ENCODE results near the gene IFNAR1. TPM values are rescaled to one million over a fixed set of nuclear protein-coding genes. Genes with fewer than 3 reads are reported as not detected.
"Not testable (repeated sequence)": the region's sequence is repeated elsewhere in the genome, so short reads cannot be mapped to it uniquely, and the experiment has no call there.

The IFNAR1 gene
- total RNA-seq, 4 donors from 2014 or later, result 28.9 to 44.1 (median 31.9) TPM

- Histone ChIP-seq H3K27ac (no peak overlapping the region), H3K36me3 (no peaks in the 10 kb centered on the region), H3K9me3 (no peaks in the 10 kb centered on the region), H3K27me3 (peaks cover 4% of the 10 kb centered on the region), H3K4me3 (no peak overlapping the region), H3K4me1 (peaks cover 0 to 36% (median 12%) of the 10 kb centered on the region in 3 donors)
- no peak for ATAC-seq
- no peak for TF ChIP-seq EP300 (IDR thresholded peaks at IDR 0.05)
- TF ChIP-seq POLR2A (IDR thresholded peaks at IDR 0.05), result no peak
- no peak for TF ChIP-seq CTCF (IDR thresholded peaks at IDR 0.05)
- TF ChIP-seq POLR2AphosphoS5 (IDR thresholded peaks at IDR 0.05), result no peak
- WGBS, 2 donors (ENCODE audit: low coverage in 1 of 2), result 63 to 65% methylated on average over 2 to 3 of the region's 6 CpGs
Observed at GRCh38 chr21:33377221-33377920, 52.6 kb downstream of the IFNAR1 start.

- no peak for ATAC-seq
Observed at GRCh38 chr21:33378081-33378480, 53.3 kb downstream of the IFNAR1 start.

GRCh38 chr21:33379934-33380333 is 55.2 kb downstream of the IFNAR1 start:
- Histone ChIP-seq H3K27ac (peak overlapping the region; percentile 36 to 78 (median 72)), H3K4me1 (peaks cover 0 to 38% (median 12%) of the 10 kb centered on the region in 3 donors)
- H3K4me3 ChIP-seq, H3K36me3 ChIP-seq, H3K9me3 ChIP-seq, H3K27me3 ChIP-seq: not testable (repeated sequence)
- ATAC-seq, result peak; percentile 46
- WGBS, 2 donors (ENCODE audit: low coverage in 1 of 2), result 40 to 73% methylated on average over 1 of the region's 1 CpG

More at GRCh38 chr21:33378081-33378480, 53.3 kb downstream of the IFNAR1 start:
- TF ChIP-seq POLR2A (IDR thresholded peaks at IDR 0.05) (no peak), EP300 (IDR thresholded peaks at IDR 0.05) (no peak), CTCF (IDR thresholded peaks at IDR 0.05) (no peak), POLR2AphosphoS5 (IDR thresholded peaks at IDR 0.05) (no peak)
- Histone ChIP-seq H3K9me3 (no peaks in the 10 kb centered on the region), H3K27me3 (peaks cover 4% of the 10 kb centered on the region), H3K36me3 (no peaks in the 10 kb centered on the region), H3K27ac (no peak overlapping the region), H3K4me3 (no peak overlapping the region), H3K4me1 (peaks cover 0 to 43% (median 12%) of the 10 kb centered on the region in 3 donors)
- 88% methylated on average over 3 of the region's 9 CpGs; no CpG with 5 or more reads in 1 of the 2 donors for WGBS, 2 donors (ENCODE audit: low coverage in 1 of 2)

GRCh38 chr21:33380483-33380998 is 55.8 kb downstream of the IFNAR1 start:
- Histone ChIP-seq H3K4me1 (peaks cover 0 to 36% (median 12%) of the 10 kb centered on the region in 3 donors), H3K4me3 (no peak overlapping the region), H3K36me3 (no peaks in the 10 kb centered on the region), H3K27me3 (peaks cover 4% of the 10 kb centered on the region), H3K9me3 (no peaks in the 10 kb centered on the region), H3K27ac (peak overlapping the region; percentile 36 to 78 (median 72))
- TF ChIP-seq EP300 (IDR thresholded peaks at IDR 0.05), result no peak
- TF ChIP-seq POLR2A (IDR thresholded peaks at IDR 0.05), result peak in 1 of 2 donors; percentile 22
- TF ChIP-seq POLR2AphosphoS5 (IDR thresholded peaks at IDR 0.05), result peak; percentile 89
- no peak for TF ChIP-seq CTCF (IDR thresholded peaks at IDR 0.05)
- peak; percentile 94 for ATAC-seq
- WGBS, 2 donors (ENCODE audit: low coverage in 1 of 2), result 13 to 48% methylated on average over 4 to 11 of the region's 11 CpGs

- not testable (repeated sequence) for ATAC-seq, H3K4me3 ChIP-seq, H3K9me3 ChIP-seq, H3K36me3 ChIP-seq, H3K27me3 ChIP-seq
- H3K4me1 ChIP-seq, result peaks cover 0 to 36% (median 12%) of the 10 kb centered on the region in 3 donors
- 80 to 95% methylated on average over 2 to 6 of the region's 6 CpGs for WGBS, 2 donors (ENCODE audit: low coverage in 1 of 2)
- H3K27ac ChIP-seq, result peak overlapping the region in 2 of 4 donors; percentile 69 to 78
Observed at GRCh38 chr21:33381381-33381780, 56.6 kb downstream of the IFNAR1 start.
